BE2C (cell line): Measurements from ENCODE around the gene PPP2R5E. TPM values are rescaled to one million over a fixed set of nuclear protein-coding genes. Genes with fewer than 3 reads are reported as not detected.
A peak's percentile ranks its signal among the peaks of the same experiment; 100 is the strongest.
"Not testable (repeated sequence)": the region's sequence is repeated elsewhere in the genome, so short reads cannot be mapped to it uniquely, and the experiment has no call there.

Source experiments
- DNase-seq: peaks from one replicate; pipeline ENCODE4 v3.0.0-alpha.2; 2020
- H3K27me3 ChIP-seq: fragments of 250-450 bp; sonication (Bioruptor Pico); 2 replicates; pipeline ENCODE4 v1.5.1; 2020; ENCODE audit warnings: mild to moderate bottlenecking
- H3K36me3 ChIP-seq: fragments of 250-450 bp; sonication (Bioruptor Pico); 2 replicates; pipeline ENCODE4 v1.5.1; 2020; ENCODE audit warnings: mild to moderate bottlenecking
- H3K4me1 ChIP-seq: fragments of 250-450 bp; sonication (Bioruptor Pico); 2 replicates; pipeline ENCODE4 v1.5.1; 2020
- H3K4me3 ChIP-seq: 2 replicates; pipeline ENCODE4 v1.5.1; 2011; ENCODE audit warnings: low read depth, low read length
- H3K9me3 ChIP-seq: fragments of 250-450 bp; sonication (Bioruptor Pico); 2 replicates; pipeline ENCODE4 v1.5.1; 2020
- polyA plus RNA-seq: library from polyadenylated mRNA; unstranded; fragments of >200 nt; gene quantifications from one replicate; pipeline ENCODE4 v1.2.1, GENCODE V29; 2012; ENCODE audit warnings: low read depth, missing spikeins; ENCODE audit not compliant: insufficient read length, insufficient read depth
- TF ChIP-seq, protein P1 (sequence below): IDR thresholded peaks from 2 replicates; pipeline ENCODE4 v1.5.1; 2012; ENCODE audit warnings: mild to moderate bottlenecking, low read depth, low read length

The PPP2R5E gene
- 14.7 TPM for polyA plus RNA-seq

DNA sequence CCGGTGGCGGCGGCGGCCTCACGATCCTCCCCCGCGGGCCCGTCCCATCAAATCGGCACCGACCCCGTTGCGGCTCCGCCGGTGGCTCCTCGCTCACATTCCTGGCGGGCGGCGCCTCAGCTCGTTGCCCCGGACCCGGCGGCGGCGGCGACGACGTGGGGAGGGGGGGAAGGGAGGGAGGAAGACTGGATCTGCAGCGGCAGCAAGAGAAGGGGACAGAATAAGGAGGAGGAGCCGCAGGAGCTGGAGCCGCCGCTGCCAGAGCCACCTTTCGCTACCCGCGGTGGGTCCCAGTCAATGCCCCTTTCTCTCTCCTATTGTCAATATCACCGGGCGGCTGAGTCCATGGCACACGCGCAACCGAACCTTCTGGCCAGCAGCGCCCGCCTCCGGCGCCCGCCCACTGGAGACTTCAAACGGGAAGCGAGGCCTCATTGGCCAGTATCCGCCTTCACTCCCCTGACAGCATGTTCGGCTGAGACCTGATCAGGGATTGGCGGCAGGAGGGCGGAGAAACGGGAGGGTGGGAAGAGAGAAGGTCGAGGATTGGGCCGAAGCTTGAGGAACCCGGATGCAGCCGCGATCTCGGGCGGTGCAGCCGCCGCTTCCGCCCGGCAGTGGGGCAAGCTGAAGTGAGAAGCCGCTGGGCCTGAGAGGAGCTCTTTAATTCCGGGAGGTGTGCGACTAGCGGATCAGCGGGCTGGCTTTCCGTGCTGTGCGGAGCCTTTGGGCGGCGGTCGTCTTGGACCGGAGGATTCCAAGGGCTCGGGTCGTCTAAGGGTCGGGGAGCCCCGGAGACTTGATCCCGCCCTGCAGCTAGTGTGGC lies at the start of gene PPP2R5E:
Gene PPP2R5E, minus strand, starts transcription at position 378 of the 826 bp plus-strand sequence. CDS start 3,692 bp downstream, outside the sequence.
- Histone ChIP-seq H3K4me1 (peaks cover 3% of the 10 kb centered on the region; the same call in 1 of the 2 replicates), H3K9me3 (no peaks in the 10 kb centered on the region), H3K4me3 (peak within 1 kb of the TSS; percentile 94), H3K36me3 (peaks cover 19% of the 10 kb centered on the region), H3K27me3 (no peaks in the 10 kb centered on the region)
- TF ChIP-seq, protein P1, sequence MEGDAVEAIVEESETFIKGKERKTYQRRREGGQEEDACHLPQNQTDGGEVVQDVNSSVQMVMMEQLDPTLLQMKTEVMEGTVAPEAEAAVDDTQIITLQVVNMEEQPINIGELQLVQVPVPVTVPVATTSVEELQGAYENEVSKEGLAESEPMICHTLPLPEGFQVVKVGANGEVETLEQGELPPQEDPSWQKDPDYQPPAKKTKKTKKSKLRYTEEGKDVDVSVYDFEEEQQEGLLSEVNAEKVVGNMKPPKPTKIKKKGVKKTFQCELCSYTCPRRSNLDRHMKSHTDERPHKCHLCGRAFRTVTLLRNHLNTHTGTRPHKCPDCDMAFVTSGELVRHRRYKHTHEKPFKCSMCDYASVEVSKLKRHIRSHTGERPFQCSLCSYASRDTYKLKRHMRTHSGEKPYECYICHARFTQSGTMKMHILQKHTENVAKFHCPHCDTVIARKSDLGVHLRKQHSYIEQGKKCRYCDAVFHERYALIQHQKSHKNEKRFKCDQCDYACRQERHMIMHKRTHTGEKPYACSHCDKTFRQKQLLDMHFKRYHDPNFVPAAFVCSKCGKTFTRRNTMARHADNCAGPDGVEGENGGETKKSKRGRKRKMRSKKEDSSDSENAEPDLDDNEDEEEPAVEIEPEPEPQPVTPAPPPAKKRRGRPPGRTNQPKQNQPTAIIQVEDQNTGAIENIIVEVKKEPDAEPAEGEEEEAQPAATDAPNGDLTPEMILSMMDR = no peak
- peak; percentile 98 for DNase-seq

DNA sequence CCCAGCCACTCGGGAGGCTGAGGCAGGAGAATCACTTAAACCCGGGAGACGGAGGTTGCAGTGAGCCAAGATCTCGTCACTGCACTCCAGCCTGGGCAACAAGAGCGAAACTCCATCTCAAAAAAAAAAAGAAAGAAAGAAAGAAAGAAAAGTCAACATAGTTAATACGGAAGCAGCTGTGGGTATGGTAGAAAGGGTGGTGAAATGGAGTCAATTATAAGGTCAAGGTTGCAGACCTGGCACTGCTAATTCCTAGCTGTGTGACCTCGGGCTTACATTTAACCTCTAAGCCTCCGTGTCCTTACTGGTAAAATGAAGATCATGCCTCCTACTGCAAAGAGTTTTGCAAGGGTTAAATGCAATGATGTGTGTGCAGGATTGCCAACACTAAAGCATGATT lies 39.9 kb upstream of the PPP2R5E start:
- not testable (repeated sequence) for H3K9me3 ChIP-seq, DNase-seq, H3K4me3 ChIP-seq, H3K36me3 ChIP-seq, H3K4me1 ChIP-seq, H3K27me3 ChIP-seq

DNA sequence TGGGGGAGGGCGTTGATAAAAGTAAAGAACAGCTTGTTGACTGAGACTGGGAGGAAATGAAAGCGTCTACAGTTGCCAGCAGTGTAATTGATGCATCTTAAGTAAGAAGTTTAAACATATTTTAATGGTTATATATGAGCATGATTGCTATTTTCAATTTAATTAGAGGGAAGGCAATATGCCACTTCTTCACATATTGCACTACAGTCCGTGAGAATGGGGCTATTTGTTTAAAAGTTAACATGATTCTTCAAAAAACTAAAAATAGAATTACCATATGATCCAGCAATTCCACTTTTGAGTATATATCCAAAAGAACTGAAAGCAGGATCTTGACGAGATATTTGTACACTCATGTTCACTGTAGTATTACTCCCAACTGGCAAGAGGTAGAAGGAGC lies 38.3 kb upstream of the PPP2R5E start:
- DNase-seq = no peak
- H3K27me3 ChIP-seq = no peaks in the 10 kb centered on the region
- no peak overlapping the region for H3K4me3 ChIP-seq
- no peaks in the 10 kb centered on the region for H3K9me3 ChIP-seq
- no peaks in the 10 kb centered on the region for H3K36me3 ChIP-seq
- TF ChIP-seq, protein P1 = no peak
- H3K4me1 ChIP-seq = no peaks in the 10 kb centered on the region

DNA sequence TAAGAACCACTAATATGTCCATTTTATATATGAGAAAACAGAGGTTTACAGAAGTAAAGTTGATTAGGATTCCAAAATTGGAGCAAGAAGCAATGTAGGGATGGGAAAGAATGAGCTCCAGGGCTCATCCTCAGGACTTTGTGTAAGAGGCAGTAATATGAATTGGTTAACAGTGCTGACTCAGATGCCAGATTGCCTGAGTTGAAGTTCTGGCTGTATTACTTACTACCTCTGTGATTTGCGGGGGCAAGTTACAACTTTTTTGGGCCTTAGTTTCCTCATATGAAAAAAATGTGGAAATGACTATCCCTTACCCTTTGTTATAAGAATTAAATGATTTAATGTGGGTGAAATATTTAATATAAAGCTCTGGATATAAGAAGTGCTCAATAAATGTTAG lies 35.1 kb upstream of the PPP2R5E start:
- Histone ChIP-seq H3K9me3 (no peaks in the 10 kb centered on the region), H3K27me3 (no peaks in the 10 kb centered on the region), H3K36me3 (no peaks in the 10 kb centered on the region), H3K4me1 (no peaks in the 10 kb centered on the region), H3K4me3 (no peak overlapping the region)
- no peak for DNase-seq
- TF ChIP-seq, protein P1 = no peak

DNA sequence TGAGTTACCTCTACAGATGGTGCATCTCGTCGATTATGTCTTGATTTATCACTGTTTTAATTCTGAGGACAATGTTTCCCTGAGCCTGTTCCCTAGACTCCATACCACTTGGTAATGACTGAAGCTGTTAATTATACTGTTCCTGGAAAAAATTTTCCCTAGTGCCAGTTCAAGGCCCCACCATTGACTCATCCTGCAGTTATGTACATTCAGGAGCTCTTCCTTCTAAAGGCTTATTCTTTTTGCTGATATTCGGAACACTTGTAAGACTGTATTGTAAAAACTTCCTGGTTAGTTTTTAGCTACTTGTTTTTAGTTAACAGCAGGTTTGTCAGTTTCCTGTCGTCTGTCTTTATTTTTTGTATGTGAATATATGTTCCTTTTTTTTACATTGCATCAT lies 30.4 kb upstream of the PPP2R5E start:
- no peaks in the 10 kb centered on the region for H3K27me3 ChIP-seq
- no peaks in the 10 kb centered on the region for H3K9me3 ChIP-seq
- no peak for DNase-seq
- TF ChIP-seq, protein P1 = no peak
- no peak overlapping the region for H3K4me3 ChIP-seq
- no peaks in the 10 kb centered on the region for H3K36me3 ChIP-seq
- no peaks in the 10 kb centered on the region for H3K4me1 ChIP-seq

DNA sequence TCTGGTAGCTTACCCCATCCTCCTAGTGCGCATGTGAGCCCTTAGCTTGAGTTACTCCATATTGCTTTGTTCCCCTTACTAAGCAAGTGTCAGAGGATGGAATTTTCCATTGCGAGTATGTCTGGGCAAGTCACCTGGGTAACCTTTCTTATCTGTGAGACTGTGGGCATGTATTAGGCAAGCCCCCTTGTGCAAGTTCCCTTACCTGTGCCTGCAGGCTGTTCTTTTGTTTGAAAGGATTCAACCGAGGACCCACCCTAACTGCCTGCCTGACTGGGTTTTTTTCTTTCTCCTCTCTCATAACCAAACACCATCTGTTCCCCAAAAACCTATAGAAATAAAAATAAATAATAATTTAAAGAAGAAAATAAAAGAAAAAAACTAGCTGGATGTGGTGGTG lies 22.3 kb upstream of the PPP2R5E start:
- TF ChIP-seq, protein P1 = no peak
- H3K27me3 ChIP-seq = no peaks in the 10 kb centered on the region
- H3K36me3 ChIP-seq = no peaks in the 10 kb centered on the region
- no peaks in the 10 kb centered on the region for H3K9me3 ChIP-seq
- no peak overlapping the region for H3K4me3 ChIP-seq
- DNase-seq = no peak
- H3K4me1 ChIP-seq = peaks cover 3% of the 10 kb centered on the region
